SW 1271 (cell line): ENCODE measurements around the gene IL1RN.

Experiments
- DNase-seq, 2 experiments: peaks; one replicate each; lab custom pipeline; 2025; lab: John Stamatoyannopoulos, UW

IL1RN gene

DNA sequence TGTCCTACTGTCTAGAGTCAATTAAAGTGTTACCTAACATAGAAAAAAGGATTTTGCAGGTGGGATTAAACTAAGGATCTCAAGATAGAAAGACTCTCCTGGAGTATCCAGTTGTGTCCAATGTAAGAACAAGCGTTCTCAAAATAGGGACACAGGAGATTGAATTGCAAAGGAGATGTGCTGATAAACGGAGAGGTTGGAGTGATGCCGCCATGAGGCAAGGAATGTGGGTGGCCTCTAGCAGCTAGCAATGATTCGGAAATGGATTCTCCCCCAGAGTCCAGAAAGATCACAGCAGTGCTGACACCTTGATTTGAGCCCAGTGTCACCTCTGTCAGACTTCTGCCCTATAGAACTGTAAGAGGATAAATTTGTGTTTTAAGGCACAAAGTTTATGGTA is 24.1 kb upstream of the IL1RN start:
- no peak for DNase-seq

DNA sequence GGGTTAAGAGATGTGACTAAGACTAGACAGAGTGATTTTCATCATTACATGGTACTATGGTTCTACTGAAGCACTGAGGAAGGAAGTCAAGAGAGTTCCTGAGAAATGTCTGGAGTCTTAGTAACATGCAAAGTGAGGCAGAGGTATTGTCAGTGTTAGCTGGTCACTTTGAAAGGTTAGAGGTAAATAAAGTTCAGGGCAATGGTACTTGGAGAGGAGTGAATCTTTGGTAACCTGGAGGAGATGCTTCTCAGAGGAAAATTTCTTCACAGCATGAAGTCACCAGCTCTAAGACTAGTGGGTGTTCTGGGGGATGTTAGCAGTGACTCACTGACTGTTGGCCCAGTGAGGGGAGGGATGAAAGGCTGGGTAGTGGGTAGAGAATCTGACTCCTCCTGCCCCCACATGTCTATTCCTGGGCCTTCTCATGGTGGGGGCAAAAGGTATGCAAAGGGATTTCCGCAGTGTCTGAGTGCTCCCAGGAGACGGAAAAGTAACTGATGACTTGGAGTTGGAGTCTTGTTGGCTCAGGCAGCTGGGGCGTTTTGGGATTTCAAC is 23.3 kb upstream of the IL1RN start:
- DNase-seq, result no peak

DNA sequence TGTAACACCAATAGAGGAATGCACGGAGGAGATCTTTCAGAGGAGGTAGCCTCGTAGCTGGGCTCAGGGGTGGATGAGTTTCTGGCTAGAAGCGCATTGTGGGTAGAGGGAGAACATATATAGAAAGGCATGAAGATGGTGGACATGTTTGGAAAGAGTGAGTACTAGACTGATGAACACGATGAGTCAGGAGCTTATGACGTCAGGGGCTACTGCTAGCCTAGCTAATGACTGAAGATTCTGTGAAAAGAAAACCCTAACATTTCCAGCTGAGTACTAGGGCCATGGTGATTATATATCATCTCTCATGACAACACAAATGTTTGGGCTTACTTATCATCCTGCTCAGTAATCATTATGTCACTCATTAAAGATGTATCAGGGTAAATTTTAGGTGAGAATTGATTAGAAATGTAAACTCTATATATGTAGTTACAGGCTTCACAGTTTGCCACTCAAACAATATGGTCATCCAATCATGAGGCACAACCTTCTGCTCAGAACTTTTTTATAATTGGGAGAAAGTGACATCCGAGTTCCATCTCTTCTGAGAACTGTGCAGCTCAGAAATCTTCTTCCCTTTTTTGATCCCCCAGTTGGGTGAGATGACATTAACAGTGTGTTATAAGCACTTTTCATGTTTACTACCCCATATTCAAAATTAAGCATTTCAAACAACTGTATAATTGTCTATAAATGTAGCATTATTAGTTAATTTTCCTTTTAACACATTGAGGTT is 22.2 kb upstream of the IL1RN start:
- DNase-seq, result no peak

DNA sequence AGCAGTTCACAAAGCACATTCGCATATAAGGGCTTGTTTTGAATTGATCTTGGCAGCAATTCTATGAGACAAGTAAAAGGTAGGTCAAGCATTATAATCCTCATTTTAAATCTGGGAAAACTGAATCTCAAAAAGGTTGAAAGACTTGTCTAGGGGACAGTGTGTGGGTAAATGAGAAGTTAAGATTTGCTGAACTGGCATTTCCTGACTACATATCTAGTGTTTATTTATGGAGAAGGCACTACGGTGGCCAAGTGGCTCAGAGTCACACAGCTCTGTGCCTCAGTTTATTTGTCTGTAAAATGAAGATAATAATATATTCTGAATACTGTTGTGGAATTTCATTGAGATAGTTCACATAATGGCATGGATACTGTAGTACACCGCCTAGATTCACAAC is 16.3 kb upstream of the IL1RN start:
- DNase-seq, result no peak

GRCh38 chr2:113111823-113112287 is 15.5 kb upstream of the IL1RN start:
- no peak for DNase-seq

- no peak for DNase-seq
Measured at GRCh38 chr2:113112441-113112840, 15.0 kb upstream of the IL1RN start.

- DNase-seq, result no peak
Measured at GRCh38 chr2:113112871-113113270, 14.5 kb upstream of the IL1RN start.

DNA sequence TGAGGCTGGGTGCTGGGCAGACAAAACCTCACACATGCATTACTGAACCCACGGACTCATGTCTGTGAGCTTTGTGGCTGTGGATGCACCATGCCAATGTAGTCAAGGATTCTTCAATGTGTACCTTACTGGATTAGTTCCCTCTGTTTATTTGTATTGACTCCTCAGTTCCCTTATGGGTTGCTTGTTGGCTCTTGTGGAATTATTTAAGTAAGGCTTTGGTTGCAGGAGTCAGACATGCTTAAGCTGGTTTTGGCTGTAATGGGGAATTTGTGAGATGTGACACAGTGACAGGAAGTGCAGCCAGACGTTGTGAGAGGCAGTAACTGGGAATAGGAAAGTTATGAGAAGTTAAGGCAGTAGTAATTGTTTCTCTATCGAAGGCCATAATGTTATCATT is 13.6 kb upstream of the IL1RN start:
- DNase-seq, result no peak

- no peak for DNase-seq
Measured at GRCh38 chr2:113114224-113114945, 13.0 kb upstream of the IL1RN start.

DNA sequence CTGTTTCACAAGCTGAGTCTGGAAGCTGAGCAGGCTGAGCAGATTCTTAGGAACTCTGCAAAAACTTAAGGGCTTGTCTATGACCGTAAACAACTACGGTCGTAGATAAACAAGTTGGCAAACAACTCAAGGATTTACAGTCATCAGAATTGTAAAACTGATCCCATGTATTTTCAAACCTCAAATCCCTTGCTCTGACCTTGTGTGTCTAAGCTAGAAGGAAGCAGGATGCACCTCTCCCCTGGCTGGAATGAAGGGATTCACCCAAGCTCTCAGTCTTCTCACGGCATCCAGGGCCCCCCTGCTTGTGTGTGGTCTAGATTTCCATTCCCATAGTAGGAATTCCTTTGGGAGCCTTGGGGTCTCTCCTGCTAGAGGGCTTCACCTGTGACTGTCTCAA is 12.4 kb upstream of the IL1RN start:
- DNase-seq, result no peak

GRCh38 chr2:113116100-113116958 is 11.1 kb upstream of the IL1RN start:
- no peak for DNase-seq

DNA sequence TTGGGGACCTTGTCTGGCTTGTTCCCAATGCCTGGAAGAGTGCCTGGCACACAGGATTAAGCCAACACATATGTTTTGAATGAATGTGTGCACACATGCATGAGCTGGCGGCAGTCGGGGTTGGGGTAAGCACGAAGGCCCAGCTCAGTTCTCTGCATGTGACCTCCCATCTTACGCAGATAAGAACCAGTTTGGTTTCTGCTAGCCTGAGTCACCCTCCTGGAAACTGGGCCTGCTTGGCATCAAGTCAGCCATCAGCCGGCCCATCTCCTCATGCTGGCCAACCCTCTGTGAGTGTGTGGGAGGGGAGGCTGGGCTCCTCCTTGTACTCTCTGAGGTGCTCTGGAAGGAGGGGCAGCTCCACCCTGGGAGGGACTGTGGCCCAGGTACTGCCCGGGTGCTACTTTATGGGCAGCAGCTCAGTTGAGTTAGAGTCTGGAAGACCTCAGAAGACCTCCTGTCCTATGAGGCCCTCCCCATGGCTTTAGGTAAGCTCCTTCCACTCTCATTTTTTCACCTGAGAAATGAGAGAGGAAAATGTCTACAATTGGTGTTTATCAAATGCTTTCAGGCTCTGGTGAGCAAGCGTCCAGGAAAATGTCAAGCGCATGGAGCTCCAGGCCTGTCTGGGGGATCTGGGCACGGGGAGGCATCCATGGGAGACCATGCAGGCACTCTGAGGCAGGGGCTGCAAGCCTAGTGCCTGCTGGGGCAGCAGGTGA is 9.7 kb upstream of the IL1RN start:
- DNase-seq, result no peak

GRCh38 chr2:113118263-113118657 is 9.1 kb upstream of the IL1RN start:
- DNase-seq, result no peak

- no peak for DNase-seq
Measured at GRCh38 chr2:113119111-113119510, 8.3 kb upstream of the IL1RN start.

DNA sequence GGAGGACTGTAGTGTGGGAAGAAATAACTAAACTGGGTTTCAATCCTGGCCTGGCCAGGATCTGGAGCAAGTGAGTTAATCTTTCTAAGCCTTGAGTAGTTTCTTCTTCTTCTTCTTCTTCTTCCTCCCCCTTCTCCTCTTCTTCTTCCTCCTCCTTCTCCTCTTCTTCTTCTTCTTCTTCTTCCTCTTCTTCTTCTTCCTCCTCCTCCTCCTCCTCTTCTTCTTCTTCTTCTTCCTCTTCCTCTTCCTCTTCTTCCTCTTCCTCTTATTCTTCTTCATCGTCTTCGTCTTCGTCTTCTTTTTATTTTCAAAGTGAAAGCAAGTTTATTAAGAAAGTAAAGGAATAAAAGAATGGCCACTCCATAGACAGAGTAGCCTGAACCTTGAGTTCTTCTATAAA is 6.5 kb upstream of the IL1RN start:
- no peak for DNase-seq

DNA sequence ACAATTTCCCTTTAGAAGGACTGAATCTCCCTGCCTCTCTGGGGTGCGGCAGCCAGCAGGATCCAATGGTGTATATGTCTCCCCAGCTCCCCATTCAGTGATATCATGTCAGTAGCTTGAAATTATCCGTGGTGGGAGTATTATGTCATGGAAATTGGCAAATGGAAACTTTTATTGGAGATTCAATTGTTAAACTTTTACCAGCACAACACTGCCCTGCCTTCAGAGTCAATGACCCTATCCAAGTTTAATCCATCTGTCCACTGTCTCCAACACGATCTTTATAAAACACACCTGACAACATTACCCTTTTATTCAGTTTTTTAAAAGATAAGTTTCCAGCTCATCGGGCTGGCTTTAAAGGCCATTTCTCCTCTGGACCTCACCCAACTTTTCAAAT is 5.0 kb upstream of the IL1RN start:
- no peak for DNase-seq

DNA sequence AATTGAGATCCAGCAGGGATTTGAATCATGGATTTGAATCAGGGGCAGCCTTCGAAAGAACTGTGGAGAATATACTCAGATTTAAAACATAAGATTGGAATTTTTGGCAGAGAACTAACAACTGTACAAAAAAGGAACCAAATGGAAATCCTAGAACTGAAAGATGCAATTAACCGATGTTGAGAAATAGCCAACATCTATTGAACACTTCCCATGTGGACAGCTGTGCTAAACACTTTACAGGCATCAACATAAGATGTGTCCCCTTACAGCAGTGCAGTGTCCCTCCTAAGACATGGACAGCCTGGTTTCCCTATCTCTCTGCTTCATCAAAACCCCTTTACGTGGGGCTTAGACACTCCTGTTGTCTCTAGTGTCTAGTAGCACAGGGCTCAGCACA is 3.7 kb upstream of the IL1RN start:
- no peak for DNase-seq

- no peak for DNase-seq
Measured at GRCh38 chr2:113124181-113124961, 3.0 kb upstream of the IL1RN start.

DNA sequence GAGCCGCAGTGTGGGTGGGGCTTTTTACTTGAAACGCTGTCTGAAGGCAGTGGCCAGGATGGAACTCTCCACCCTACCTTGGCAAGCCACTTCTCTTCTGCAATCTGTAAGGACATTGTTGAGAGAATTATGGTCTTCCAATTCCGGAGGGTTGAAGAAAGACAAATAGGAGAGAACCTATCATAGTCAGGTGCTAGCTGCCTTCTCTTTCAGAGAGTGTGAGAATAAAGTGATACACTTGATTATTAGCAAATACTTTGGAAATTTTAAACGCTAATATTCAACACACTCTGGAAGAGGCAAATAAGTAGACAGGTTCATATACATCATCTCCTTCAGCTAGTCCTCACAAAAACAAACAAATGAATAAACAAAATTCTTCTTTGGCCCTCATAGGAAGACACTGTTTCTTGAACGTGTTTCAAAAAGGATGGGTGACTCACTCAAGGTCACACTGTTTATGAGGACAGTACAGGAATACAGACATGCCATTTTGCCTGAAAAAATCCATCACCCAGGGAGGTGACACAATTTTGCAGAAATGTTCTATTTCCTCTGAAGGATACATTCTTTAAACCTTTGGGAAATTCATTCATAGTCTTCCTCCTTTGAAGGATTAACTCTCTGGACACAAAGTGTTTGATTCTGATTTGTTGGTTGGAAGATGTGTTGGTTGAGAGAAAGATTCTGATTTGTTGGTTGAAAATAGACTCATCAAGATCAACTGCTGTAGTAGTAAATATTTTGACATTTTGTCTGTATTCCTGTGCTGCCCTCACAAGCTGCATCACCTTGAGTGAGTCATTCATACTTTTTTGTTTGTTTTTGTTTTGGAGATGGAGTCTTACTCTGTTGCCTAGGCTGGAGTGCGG is 2.2 kb upstream of the IL1RN start:
- DNase-seq, result no peak
